Cerebellar cortex (tissue), 1 donor: ENCODE results near the gene BRF1.
"Not testable (repeated sequence)": the region's sequence is repeated elsewhere in the genome, so short reads cannot be mapped to it uniquely, and the experiment has no call there.

Experiments
- DNase-seq: peaks from one replicate; pipeline ENCODE4 v3.0.0-alpha.2; 2015; ENCODE audit warnings: low spot score

BRF1 gene

DNA sequence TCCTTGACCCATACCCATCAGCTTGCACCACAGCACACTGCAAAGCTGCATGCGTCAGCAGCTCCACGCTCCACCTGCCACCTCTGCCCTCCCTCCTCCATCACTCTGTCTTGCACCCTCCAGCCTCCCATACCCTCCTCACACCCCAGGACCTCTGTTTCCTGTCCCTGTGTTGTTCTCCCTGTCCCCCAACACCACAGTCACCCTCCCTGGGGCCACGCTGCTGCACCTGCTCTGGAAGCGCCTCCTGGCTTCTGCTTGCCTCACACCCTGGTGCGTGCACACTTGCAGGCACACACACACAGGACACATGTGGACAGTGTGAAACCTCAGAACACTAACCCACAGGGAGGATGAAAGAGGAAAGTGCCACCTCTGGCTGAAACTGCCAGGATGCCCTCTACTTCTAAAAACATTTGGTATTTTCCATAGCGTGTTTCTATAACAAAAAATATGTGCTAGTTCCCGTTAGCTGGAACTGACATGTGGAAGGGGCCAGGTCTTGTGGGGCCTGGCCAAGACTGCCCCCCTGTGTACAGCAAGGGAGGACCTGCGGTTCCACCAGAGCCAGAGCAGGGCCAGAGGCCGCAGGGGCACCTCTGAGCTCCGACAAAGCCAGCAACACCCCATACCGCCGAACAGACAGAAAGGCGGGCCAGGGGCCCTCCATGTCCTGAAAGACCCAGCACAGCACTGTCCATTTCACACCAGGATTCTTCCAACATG is 10.0 kb downstream of the BRF1 start:
- no peak for DNase-seq

DNA sequence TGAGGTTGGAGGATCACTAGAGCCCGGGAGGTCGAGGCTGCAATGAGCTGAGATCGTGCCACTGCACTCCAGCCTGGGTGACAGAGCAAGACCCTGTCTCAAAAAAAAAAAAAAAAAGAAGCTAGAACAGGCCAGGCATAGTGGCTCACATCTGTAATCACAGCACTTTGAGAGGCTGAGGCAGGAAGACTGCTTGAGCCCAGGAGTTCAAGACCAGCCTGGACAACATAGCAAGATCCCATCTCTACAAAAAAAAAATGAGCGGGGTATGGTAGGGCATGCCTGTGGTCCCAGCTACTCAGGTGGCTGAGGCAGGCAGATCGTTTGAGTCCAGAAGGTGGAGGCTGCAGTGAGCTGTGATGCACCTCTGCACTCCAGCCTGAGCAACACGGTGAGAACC is 11.9 kb downstream of the BRF1 start:
- DNase-seq = not testable (repeated sequence)

DNA sequence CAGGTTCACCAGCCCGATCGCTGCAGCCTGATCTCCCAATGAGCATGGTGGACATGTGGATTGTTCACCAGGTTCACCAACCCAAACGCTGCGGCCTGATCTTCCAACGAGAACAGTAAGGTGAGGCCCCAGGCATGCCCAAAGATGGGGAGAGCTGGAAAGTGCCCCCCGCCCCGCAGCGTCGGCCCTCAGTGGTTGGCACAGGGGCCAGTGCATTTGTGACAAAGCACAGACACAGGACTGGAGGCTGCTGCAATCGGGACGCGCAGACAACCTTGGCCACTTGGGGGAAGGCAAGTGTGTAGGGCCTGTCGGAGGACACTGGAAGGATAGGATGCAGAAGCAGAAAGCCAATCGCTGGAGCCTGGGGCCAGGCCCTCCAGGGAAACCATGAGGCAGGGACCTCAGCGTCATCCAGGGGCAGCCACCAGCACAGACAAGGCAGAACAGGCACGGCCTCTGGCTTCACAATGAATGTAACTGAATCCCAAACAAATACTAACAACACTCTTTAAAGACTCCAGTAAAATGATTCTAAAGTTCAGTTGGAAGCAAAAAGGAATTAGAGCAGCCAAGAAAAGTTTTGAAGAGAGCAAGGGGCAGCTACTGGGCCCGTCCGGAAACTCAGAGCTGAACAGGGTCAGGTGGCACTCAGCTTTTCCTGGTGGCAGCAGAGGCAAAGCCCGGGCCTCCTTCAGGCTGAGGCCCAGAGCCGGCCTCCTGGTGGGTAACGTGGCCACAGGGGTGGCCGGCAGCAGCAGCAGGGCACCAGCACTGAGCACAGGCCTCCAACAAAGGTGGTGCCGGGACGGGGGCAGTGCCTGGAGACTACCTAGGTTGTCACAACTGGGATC is 13.3 kb downstream of the BRF1 start:
- DNase-seq = peak; percentile 45

DNA sequence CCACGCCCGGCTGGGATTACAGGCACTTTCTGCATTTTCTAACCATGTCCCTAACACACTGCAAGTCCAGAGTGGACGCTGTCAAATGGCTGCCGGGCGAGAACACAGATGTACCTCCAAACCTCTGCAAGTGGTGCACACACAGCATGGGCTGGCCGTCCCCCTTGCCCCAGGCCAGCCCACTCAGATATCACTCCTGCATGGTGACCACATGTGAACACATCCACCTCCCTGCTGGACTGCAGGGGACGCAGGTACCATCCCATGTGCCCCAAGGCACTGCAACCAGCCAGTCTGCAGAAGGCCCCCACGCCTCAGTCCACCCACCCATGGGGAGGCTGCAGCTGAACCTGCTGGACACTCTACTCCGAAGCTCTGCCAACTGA is 14.0 kb downstream of the BRF1 start:
- no peak for DNase-seq

DNA sequence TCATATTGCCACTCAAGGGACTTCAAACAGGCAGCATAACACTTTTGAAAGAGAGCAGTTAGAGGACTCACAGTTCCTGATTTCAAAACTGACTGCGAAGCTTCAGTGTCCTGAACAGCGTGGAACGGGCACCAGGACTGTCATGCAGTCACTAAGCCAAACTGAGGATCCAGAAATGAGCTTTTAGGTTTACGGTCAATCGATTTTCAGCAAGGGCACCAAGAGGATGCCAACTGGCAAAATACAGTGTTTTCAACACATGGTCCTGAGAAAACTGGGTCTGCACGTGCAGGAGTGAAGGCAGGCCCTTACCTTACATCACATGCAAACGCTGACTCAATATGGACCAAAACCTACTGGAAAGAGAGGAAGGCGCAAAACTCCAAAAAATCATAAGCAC is 15.6 kb downstream of the BRF1 start:
- DNase-seq = no peak

DNA sequence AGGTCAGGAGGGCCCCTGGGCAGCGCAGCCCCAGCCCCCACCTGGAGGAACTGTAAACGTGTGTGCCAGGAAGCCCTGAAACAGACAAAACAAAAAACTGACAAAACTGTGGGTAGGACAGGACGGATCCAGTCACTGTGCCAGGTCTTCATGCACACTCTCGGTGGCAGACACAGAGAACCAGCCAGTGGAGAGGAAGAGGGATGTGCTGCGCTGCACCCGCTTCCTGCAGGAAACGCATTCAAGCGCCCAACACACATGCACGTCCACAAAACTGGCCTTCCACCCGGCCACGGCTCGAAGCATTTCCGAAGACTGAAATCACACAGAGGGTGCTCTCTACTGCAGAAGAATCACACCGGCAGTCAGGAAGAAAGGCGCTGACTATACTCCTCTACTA is 16.9 kb downstream of the BRF1 start:
- DNase-seq = no peak

DNA sequence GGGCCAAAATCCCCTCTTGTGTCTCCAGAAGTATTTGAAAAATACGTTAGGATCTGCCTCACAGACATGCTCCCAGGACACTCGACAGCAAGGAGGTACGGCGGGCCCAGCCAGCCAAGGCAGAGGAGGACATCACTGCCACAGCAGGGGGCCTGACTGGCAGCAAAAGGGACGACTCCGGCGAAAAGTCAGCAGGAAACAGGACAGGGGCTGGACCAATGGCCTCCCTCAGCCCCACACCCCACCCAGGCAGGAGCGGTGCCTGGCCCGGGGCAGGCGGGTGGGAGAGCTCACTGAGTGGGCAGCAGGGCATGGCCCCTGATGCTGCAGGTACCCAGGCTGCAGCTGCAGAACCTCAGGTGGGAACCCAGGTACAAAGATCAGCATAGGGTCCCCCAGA is 17.8 kb downstream of the BRF1 start:
- no peak for DNase-seq

DNA sequence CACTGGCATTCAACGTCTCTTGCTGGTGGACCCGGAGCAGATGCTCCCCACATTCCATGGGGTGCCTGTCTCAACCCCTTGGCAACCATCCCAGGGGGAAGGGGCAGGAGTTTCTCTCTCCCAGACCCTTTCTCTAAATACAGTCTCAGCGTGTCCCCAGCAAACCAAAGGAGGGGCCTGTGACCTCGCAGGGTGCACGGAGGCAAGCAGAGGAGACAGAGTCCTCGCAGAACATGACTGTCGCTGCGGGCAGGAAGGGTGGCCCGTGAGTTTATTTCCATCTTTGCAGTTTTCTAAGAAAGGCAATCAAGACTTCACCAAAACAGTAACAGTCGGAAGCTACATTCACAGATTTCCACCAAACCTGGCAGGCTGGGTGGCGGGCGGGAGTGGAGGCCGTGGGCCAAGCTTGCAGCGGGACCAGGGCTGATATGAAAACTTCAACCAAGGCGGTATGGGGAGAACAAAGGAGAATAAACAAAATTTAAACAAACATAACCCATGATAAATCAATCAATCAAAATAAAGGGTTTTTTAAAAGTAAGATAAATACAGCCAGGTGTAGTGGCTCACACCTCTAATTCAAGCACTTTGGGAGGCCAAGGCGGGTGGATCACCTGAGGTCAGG is 18.6 kb downstream of the BRF1 start:
- DNase-seq = no peak

DNA sequence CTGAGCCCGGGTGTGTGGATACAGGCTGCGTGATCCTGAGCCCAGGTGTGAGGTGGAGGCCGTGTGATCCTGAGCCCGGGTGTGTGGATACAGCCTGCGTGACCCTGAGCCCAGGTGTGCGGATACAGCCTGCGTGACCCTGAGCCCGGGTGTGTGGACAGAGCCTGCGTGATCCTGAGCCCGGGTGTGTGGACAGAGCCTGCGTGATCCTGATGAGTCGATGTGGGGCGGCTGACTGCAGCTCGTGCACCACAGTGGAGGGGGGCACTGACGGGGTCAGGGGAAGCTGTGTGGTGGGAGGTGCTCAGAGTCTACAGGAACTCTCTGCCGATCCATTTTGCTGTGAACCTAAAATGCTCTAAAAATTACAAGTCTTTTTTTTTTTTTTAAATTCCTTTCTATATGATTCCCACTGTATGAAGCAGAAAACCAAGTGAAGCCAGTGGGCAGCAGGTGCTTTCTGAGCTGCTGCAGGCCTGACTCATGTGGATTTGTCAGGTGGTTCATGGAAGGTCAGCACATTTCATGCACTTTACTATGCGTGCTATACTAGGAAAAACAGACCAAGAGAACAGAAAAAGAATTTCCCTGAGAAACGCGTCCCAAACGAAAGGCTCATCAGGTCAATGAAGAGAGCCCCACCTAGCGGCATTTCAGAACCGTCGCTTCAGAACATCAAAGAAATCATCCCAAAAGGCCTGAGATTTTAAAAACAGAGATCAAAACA is 19.3 kb downstream of the BRF1 start:
- DNase-seq = peak; percentile 82

DNA sequence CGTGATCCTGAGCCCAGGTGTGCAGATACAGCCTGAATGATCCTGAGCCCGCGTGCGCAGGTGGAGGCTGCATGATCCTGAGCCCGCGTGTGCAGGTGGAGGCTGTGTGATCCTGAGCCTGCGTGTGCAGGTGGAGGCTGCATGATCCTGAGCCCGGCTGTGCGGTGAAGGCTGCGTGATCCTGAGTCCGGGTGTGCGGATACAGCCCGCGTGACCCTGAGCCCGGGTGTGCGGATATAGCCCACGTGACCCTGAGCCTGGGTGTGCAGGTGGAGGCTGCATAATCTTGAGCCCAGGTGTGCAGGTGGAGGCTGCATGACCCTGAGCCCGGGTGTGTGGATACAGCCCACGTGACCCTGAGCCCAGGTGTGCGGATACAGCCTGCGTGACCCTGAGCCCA is 20.3 kb downstream of the BRF1 start:
- no peak for DNase-seq

DNA sequence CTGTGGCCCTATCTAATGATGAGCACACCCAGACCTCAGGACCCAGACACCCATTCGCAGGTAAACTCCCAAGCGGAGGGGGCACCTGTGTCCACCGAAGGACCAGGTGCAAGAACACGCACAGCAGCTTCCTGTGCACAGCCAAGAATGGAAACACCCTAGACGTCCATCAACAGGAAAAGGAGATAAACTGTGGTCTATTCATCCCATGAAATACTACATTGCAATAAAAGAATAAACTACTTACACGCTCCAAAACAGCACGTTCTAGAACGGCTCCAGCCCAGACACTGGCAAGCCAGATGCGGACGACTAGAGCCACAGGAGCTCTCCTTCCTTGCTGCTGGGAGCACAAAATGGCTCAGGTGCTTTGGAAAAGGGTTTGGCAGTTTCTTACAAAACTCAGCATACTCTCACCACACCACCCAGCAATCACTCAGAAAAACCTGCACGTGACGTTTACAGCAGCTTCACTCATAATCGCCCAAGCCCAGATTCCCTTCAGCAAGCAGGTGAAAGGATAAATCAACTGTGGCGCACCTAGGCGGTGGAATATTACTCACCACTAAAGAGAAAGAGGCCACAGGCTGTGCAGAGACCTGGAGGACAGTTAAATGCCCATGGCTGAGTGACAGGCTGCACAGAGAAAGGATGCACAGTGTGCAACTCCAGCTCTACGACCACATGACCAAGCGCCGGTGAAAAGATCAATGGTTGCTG is 21.0 kb downstream of the BRF1 start:
- DNase-seq = no peak

DNA sequence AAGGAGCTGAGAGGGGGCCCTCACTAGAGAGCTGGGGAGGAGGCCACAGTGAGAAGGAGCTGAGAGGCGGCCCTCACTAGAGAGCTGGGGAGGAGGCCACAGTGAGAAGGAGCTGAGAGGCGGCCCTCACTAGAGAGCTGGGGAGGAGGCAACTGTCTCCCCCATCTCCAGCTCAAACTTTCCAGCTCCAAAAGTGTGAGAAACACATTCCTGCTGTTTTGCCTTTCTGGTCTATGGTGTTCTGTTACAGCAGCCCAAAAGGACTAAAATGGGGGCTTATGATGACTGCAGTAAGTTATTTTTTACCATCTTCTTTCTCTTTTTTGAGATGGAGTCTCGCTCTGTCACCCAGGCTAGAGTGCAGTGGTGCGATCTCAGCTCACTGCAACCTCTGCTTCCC is 23.4 kb downstream of the BRF1 start:
- DNase-seq = not testable (repeated sequence)

DNA sequence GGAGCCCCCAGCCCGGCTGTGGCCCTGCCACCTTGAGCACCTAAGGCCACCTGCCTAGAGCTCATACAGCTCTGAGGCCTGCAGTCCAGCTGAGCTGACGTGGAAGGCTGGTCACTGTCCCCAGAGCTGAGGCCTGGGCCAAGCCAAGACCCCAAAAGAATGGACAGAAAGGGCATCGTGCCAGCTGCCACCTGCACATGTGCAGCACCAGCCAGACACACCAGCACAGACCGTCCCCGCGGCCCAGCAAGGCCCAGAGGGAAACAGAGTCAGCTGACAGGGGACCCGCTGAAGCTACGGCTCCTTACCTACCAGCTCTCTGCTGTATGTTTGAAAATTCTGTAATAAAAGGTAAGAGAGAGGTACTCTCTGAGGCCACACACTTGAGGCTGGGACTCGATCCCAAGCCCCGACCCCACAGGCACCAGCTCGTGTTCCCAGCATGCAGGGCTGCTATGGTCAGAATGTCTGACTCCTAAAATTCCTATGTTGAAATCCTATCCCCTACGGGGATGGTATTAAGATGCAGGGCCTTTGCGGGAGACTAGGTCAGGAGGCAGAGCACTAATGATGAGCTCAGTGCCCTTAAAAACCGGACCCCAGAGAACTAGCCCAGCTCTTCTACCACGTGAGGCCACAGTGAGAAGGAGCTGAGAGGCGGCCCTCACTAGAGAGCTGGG is 25.4 kb downstream of the BRF1 start:
- no peak for DNase-seq

DNA sequence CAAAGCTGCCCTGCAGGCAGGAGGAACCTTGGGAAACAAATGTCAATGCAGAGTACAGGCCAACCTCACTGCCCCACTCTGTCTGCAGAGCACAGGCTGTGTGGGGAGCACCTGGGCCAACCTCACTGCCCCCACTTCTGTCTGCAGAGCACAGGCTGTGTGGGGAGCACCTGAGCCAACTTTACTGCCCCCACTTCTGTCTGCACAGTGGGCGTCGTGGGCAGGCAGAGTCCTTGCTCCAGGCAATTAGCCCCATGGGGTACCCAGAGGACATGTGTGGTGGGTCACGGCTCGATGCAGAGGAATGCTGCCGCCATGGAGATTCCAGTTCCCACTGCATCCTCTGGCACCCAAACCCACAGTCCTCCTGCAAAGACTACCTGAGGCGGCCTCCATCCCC is 26.2 kb downstream of the BRF1 start:
- DNase-seq = no peak

DNA sequence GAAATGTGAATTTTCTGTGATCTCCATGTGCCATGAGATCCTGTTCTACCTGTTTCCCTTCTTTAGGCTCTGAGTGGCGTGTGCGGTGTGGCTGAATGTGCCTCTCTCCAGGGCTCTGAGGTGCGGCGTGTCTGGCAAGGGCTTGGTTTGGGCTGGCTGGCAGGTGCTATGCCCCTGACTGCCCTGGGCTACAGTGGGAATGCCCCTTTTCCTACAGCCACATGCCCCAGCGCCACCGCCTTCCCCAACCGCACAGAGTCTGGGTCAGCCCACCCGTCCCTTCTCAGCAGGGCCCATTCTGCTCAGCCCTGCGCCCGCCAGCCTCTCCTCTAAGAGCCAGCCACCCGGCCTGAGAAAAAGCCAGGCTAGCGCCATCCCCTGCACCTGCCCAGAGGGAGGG is 27.7 kb downstream of the BRF1 start:
- DNase-seq = no peak

DNA sequence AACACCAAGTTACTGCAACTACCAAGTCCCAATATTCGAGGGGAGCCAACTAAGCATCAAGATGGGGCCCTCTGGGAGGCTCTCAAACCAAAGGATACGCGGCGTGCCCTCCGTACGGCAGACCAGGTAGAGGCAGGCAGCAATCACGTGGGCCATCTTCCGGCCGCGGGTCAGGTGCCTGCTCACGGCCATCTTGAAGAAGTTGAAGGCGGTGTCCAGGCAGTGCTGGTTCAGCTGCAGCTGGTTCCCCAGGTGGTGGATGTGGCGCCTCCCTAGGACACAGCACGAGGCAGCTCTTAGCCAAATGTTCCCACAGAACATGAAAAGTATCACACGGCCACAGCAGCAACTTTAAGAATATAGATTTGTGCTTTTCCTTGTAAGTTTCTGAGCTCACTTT is 28.2 kb downstream of the BRF1 start:
- no peak for DNase-seq

DNA sequence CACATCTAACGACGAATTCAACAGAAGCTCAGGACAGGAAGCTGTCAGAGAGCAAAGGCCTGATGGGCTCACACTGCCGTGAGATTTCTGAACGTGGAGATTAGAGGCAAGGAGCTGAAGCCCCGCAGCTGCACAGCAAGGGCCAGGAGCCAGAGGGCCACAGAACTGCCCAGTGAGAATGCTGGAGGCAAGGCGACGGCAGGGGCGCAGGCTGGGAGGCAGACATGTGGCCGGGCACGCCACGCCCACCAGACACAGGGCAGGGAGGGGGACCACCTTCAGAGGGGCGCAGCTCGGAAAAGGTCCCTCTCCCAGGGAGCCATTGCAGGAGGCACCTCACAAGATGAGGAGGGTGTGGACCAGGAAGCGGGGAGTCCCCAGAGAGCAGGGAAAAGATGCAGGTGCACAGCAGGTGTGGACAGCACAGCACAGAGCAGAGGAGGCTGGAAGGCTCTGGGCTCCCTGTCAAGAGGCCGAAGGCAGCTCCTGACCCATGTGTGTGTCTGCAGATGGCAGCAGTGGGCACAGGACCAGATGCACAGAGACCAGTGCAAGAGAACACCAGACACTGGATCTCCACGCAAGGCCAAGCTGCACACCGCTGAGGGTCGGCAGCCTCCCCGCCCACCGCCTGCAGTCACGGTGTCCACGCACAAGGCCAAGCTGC is 29.4 kb downstream of the BRF1 start:
- DNase-seq = peak; percentile 72

DNA sequence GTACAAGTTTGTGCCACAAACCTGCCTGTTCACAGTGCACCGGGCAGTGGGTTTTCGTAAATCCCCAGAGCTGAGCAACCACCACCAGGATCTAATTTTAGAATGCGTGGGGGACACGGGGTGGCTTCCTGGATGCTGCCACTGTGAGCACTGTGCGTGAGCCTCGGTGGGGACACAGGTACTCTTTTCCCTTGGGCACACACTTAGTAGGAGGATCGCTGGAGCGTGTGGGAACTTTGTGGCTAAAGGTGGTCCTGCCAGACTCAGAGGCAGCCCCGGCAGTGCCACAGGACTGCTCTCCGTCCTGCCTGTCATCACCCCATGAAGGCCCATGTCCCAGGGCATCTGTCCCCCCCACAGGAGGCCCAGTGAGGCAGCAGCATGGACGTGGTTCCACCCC is 31.4 kb downstream of the BRF1 start:
- DNase-seq = no peak

DNA sequence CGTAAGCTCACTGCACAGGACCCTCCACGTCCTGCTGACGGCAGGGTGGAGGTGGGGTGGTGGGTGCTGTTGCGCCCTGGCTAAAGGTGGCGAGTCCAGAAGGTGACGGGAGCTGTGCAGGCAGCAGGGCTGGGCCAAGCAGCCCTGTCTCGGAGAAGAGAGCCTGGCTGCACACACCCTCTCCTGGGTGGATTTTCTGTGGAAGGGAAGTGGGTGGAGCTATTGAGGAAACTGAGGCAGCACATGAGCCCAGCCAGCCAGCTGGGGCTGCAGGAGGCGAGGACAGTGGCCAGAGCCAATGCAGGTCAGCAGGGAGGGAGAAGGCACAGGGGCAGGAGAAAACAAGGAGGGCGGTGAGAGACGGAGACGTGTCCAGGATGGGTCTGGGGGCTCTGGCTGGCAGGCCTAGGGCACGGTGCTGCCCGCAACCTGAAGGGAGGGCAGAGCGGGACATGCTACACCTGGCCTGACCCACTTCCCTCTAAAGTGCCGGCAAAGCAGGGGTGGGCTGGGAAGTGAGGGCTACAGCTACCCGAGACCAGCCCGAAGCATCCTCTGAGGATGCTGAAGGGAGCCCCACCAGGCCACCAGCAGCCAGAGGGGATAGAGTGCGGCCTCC is 32.0 kb downstream of the BRF1 start:
- no peak for DNase-seq
